Activated CD8-positive, alpha-beta T cell treated with anti-CD3 and anti-CD28 coated beads, Interleukin-2, amount 10 ng/mL, durations not matched to agents 7 days and 5 days (primary cell): ENCODE measurements around the gene RAD51B. TPM values are rescaled to one million over a fixed set of nuclear protein-coding genes. Genes with fewer than 3 reads are reported as not detected.

Experiments used
- ATAC-seq: fragments of 150-1000 bp; cut with Tn5 transposase; one replicate; pipeline ENCODE4 v1.10.0; 2021; ENCODE audit warnings: moderate library complexity
- CTCF ChIA-PET: fragments of 350-600 bp; sonication (Branson Sonifier 250); formaldehyde crosslinking; loops from one replicate; lab custom pipeline; 2021; ENCODE audit warnings: antibody characterized with exemption; lab: Charles Lee
- POLR2A ChIA-PET: fragments of 350-600 bp; sonication (Branson Sonifier 250); formaldehyde crosslinking; loops from one replicate; lab custom pipeline; 2021; ENCODE audit warnings: antibody characterized with exemption; lab: Charles Lee
- DNase-seq: peaks from one replicate; pipeline ENCODE4 v3.0.0-alpha.2; 2020
- H3K27ac Mint-ChIP-seq: one replicate; pipeline ENCODE4 v1.8.0; 2021; ENCODE audit warnings: mild to moderate bottlenecking, mixed read lengths
- H3K27me3 Mint-ChIP-seq: one replicate; pipeline ENCODE4 v1.8.0; 2021; ENCODE audit warnings: low read depth, mixed read lengths
- H3K36me3 Mint-ChIP-seq: one replicate; pipeline ENCODE4 v1.8.0; 2021; ENCODE audit warnings: low read depth, mixed read lengths
- H3K4me1 Mint-ChIP-seq: one replicate; pipeline ENCODE4 v1.8.0; 2021; ENCODE audit warnings: low read depth, mixed read lengths
- H3K4me3 Mint-ChIP-seq: one replicate; pipeline ENCODE4 v1.8.0; 2021; ENCODE audit warnings: mild to moderate bottlenecking, mixed read lengths
- H3K9me3 Mint-ChIP-seq: one replicate; pipeline ENCODE4 v1.8.0; 2022; ENCODE audit warnings: mixed read lengths; ENCODE audit not compliant: insufficient read depth
- total RNA-seq, 2 experiments: library from RNA; stranded (reverse); gene quantifications; one replicate each; pipeline ENCODE4 v1.2.3, GENCODE V29; 2021

The RAD51B gene
- total RNA-seq, 2 experiments from 2014 or later = 34.1 to 38.8 TPM

GRCh38 chr14:68574906-68575305 lies 755.3 kb downstream of the RAD51B start:
- no peak for ATAC-seq
- CTCF ChIA-PET = no interaction called here
- POLR2A ChIA-PET = interaction anchor here (0.6 kb wide), 1 partner anchor 183 kb away, joined by 3 read pairs; no protein-coding TSS in a partner anchor

GRCh38 chr14:68575426-68575825 lies 755.8 kb downstream of the RAD51B start:
- Mint-ChIP-seq H3K36me3 (no peaks in the 10 kb centered on the region), H3K27me3 (no peaks in the 10 kb centered on the region), H3K27ac (no peak overlapping the region), H3K4me3 (no peak overlapping the region), H3K9me3 (no peaks in the 10 kb centered on the region), H3K4me1 (no peaks in the 10 kb centered on the region)
- POLR2A ChIA-PET = no interaction called here
- CTCF ChIA-PET = no interaction called here
- ATAC-seq (no peak), DNase-seq (no peak)

More at GRCh38 chr14:68574906-68575305, 755.3 kb downstream of the RAD51B start:
- Mint-ChIP-seq H3K27me3 (no peaks in the 10 kb centered on the region), H3K36me3 (no peaks in the 10 kb centered on the region), H3K27ac (no peak overlapping the region), H3K4me1 (no peaks in the 10 kb centered on the region), H3K9me3 (no peaks in the 10 kb centered on the region), H3K4me3 (no peak overlapping the region)
- no peak for DNase-seq

- CTCF ChIA-PET = no interaction called here
- POLR2A ChIA-PET = no interaction called here
- no peak overlapping the region for H3K4me3 Mint-ChIP-seq
These were observed 756.5 kb downstream of the RAD51B start for GRCh38 chr14:68576031-68576430.

GRCh38 chr14:68576496-68577244 lies 757.1 kb downstream of the RAD51B start:
- no peaks in the 10 kb centered on the region for H3K4me1 Mint-ChIP-seq
- POLR2A ChIA-PET = no interaction called here
- ATAC-seq (no peak), DNase-seq (no peak)
- no peak overlapping the region for H3K27ac Mint-ChIP-seq
- H3K9me3 Mint-ChIP-seq = no peaks in the 10 kb centered on the region
- CTCF ChIA-PET = interaction anchor here (0.6 kb wide), 1 partner anchor 129 kb away, joined by 3 read pairs; no protein-coding TSS in a partner anchor
- no peak overlapping the region for H3K4me3 Mint-ChIP-seq
- no peaks in the 10 kb centered on the region for H3K36me3 Mint-ChIP-seq
- H3K27me3 Mint-ChIP-seq = no peaks in the 10 kb centered on the region

More at GRCh38 chr14:68576031-68576430, 756.5 kb downstream of the RAD51B start:
- Mint-ChIP-seq H3K27me3 (no peaks in the 10 kb centered on the region), H3K9me3 (no peaks in the 10 kb centered on the region), H3K27ac (no peak overlapping the region), H3K4me1 (no peaks in the 10 kb centered on the region), H3K36me3 (no peaks in the 10 kb centered on the region)
- DNase-seq = no peak
- no peak for ATAC-seq

GRCh38 chr14:68577802-68578541 lies 758.4 kb downstream of the RAD51B start:
- Mint-ChIP-seq H3K36me3 (no peaks in the 10 kb centered on the region), H3K27ac (no peak overlapping the region), H3K4me1 (no peaks in the 10 kb centered on the region), H3K9me3 (no peaks in the 10 kb centered on the region), H3K4me3 (no peak overlapping the region), H3K27me3 (no peaks in the 10 kb centered on the region)
- DNase-seq = no peak
- no peak for ATAC-seq
- POLR2A ChIA-PET = no interaction called here
- CTCF ChIA-PET = no interaction called here

- ChIA-PET CTCF (no interaction called here), POLR2A (interaction anchor here (0.6 kb wide), 2 partner anchors 11 to 308 kb away, joined by 3 read pairs; no protein-coding TSS in a partner anchor)
- H3K27ac Mint-ChIP-seq = no peak overlapping the region
- no peaks in the 10 kb centered on the region for H3K36me3 Mint-ChIP-seq
- no peaks in the 10 kb centered on the region for H3K4me1 Mint-ChIP-seq
- no peaks in the 10 kb centered on the region for H3K9me3 Mint-ChIP-seq
- no peaks in the 10 kb centered on the region for H3K27me3 Mint-ChIP-seq
- no peak for ATAC-seq
- H3K4me3 Mint-ChIP-seq = no peak overlapping the region
- DNase-seq = no peak
These were observed 759.0 kb downstream of the RAD51B start for GRCh38 chr14:68578597-68578996.

- Mint-ChIP-seq H3K4me3 (no peak overlapping the region), H3K36me3 (no peaks in the 10 kb centered on the region), H3K27me3 (no peaks in the 10 kb centered on the region), H3K9me3 (no peaks in the 10 kb centered on the region), H3K27ac (no peak overlapping the region), H3K4me1 (no peaks in the 10 kb centered on the region)
- ATAC-seq = no peak
- CTCF ChIA-PET = no interaction called here
- DNase-seq = no peak
- POLR2A ChIA-PET = interaction anchor here (0.6 kb wide), 1 partner anchor 207 kb away, joined by 3 read pairs; no protein-coding TSS in a partner anchor
These were observed 760.6 kb downstream of the RAD51B start for GRCh38 chr14:68580096-68580645.

GRCh38 chr14:68580671-68581070 lies 761.1 kb downstream of the RAD51B start:
- no peak overlapping the region for H3K27ac Mint-ChIP-seq
- no peak for ATAC-seq
- POLR2A ChIA-PET = no interaction called here

GRCh38 chr14:68583548-68584280 lies 764.1 kb downstream of the RAD51B start:
- ATAC-seq = no peak

More at GRCh38 chr14:68580671-68581070, 761.1 kb downstream of the RAD51B start:
- no peaks in the 10 kb centered on the region for H3K9me3 Mint-ChIP-seq
- no peak overlapping the region for H3K4me3 Mint-ChIP-seq
- no peaks in the 10 kb centered on the region for H3K27me3 Mint-ChIP-seq
- DNase-seq = no peak
- no peaks in the 10 kb centered on the region for H3K4me1 Mint-ChIP-seq
- H3K36me3 Mint-ChIP-seq = no peaks in the 10 kb centered on the region
- CTCF ChIA-PET = no interaction called here

GRCh38 chr14:68584786-68585185 lies 765.2 kb downstream of the RAD51B start:
- Mint-ChIP-seq H3K4me3 (no peak overlapping the region), H3K27ac (no peak overlapping the region), H3K4me1 (no peaks in the 10 kb centered on the region), H3K36me3 (no peaks in the 10 kb centered on the region), H3K27me3 (no peaks in the 10 kb centered on the region), H3K9me3 (no peaks in the 10 kb centered on the region)
- POLR2A ChIA-PET = no interaction called here
- DNase-seq (no peak), ATAC-seq (no peak)
- CTCF ChIA-PET = no interaction called here

More at GRCh38 chr14:68583548-68584280, 764.1 kb downstream of the RAD51B start:
- Mint-ChIP-seq H3K27me3 (no peaks in the 10 kb centered on the region), H3K4me3 (no peak overlapping the region), H3K9me3 (no peaks in the 10 kb centered on the region), H3K36me3 (no peaks in the 10 kb centered on the region), H3K4me1 (no peaks in the 10 kb centered on the region), H3K27ac (no peak overlapping the region)
- CTCF ChIA-PET = no interaction called here
- no peak for DNase-seq
- POLR2A ChIA-PET = no interaction called here

- DNase-seq (no peak), ATAC-seq (no peak)
- ChIA-PET CTCF (no interaction called here), POLR2A (no interaction called here)
- Mint-ChIP-seq H3K27me3 (no peaks in the 10 kb centered on the region), H3K4me1 (no peaks in the 10 kb centered on the region), H3K36me3 (no peaks in the 10 kb centered on the region), H3K9me3 (no peaks in the 10 kb centered on the region), H3K4me3 (no peak overlapping the region), H3K27ac (no peak overlapping the region)
These were observed 766.1 kb downstream of the RAD51B start for GRCh38 chr14:68585690-68586089.
